Astrocyte of the hippocampus (primary cell): Measurements from ENCODE around the gene PNMA6F.
"Not testable (repeated sequence)": the region's sequence is repeated elsewhere in the genome, so short reads cannot be mapped to it uniquely, and the experiment has no call there.

ENCODE experiments used
- DNase-seq: peaks from one replicate; pipeline ENCODE4 v3.0.0; 2011; ENCODE audit warnings: low read depth, low spot score

The PNMA6F gene

DNA sequence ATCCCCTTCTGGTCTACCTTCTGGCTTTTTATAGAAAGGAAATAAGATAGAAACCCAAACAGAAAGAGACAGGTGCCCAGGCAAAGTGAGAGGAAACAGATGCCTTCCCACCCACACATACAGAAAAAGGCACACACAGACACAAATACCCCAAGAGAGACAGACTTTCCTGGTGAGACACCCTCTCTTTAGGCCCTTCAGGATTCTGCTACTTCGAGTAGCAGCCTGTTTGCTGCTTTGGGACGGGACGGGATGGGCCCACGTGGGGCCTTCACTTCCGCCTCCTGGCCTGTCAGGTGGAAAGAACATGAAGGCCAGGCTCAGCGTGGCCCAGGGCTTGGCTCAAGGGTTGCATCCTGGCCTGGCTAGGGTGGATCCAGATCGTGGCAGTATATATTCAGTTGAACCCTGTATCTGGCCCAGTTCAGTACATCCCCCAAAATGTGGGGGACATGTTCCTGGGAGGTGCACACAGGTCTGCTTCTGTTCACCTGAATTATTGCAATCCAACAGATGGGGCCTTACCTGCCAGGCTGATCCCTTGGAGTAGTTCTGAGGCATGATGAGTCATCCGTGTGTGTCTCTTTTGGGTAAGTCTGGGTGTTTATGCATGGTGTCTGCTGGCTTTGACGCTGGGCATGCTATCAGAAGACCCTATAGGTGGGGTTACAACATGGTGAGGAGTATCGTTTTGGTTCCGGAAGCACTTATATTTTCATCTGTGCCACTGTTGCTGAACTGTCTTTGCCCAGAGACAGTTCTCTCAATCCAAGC lies 14.7 kb upstream of the PNMA6F start:
- no peak for DNase-seq

DNA sequence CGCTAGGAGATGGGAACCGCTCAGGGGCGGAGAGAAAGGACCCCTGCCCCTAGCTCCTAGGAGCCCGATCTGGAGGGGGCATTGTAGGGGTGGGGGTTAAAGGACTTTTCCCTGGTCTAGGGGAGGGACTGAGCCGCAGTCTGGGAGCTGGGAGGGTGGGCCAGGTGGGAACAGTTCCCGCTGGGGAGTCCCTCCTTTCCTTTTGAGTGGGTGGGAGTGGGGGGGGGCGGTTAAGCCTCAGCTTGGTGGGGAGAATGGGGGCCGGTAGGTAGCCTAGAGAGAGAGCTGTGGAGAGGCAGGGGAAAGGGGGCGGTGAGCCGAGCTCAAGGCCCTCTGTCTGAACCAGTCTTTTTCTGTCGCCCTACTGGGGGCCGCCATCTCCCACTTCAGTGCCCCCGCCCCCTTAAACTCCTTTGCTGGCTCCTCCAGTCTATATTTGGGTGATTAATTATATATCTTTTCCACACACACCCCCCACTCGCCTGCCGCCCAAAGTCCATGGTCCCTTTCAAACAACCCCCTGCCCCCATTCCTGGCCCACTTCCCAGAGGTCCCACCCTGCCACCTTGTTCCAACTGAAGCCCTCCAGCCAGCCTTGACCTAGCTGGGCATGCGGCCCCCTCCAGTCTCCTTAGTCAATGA lies 13.2 kb upstream of the PNMA6F start:
- DNase-seq = no peak

DNA sequence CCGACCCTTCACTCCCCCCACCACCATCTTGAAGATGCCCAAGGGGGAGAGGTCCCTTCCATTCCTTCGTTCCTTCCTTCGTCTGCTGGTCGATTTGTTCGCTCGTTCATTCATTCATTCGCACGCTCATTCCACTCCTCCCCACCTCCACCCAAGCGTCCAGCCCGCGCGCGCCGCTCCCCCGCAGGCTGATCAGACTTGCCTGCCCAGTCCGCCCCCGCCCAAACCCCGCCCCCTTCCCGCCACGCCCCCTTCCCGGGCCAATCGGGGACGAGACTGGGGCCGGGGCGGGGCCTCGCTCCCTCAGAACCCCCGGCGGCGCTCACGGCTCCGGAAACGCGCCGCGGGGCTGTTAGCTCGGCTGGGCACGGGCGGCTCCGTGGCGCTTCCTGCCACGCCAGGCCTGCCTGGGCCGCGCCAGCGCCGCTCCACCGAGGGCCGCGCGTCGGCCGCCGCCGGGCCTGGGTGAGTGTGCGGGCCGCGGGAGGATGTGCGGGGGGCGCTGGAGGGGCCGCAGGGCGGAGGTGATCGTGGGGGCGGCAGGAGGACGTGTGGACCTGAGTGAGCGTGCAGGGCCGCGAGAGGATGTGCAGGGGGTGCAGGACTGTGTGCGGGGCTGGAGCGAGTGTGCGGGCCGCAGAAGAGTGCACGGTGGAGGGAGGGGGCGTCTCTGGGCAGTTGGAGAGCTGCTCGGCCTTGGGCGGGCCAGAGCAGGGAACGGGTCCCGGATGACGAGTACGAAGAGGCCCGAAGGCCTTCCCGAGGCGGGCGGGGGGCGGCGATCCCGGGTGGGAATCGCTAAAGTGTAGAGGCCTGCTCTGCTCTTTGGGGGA lies 12.5 kb upstream of the PNMA6F start, which contains the start of gene ZNF275:
ZNF275 (plus strand) TSS at position 333 of the 833 bp plus-strand sequence. CDS start 2,527 bp downstream, outside the sequence.
- DNase-seq = peak; percentile 86

DNA sequence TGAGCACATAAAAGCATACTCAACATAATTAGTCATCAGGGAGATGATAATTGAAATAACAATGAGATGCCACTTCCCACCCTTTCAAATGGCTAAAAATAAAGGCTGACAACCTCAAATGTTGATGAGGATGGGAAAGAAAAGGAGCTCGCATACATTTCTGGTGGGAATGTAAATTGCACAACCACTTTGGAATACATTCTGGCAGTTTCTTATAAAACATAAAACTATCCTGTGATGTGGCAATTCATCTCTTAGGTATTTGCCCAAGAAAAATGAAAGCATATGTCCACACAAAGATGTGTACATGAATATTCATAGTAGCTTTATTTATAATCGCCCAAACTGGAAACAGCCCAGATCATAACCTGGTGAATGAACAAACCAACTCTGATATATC lies 11.7 kb upstream of the PNMA6F start:
- no peak for DNase-seq

DNA sequence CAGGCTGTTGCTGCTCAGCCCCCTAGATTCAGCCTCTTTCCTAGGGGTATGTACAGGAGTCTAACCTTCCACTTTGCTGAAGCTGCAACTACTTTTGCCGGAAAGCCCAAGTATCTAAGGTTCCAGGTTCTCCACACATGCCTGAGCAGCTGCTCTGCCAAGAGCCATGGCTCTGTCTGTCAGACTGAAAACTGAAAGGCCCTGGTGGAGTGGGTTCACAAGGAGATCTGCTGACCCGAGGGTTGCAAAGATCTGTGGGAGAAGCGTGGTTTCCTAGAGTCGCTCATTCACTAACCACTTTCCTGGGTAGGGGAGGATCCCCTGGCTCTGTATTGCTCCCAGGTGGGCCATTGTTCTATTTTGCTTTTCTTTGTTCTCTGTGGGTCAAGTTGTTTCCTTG lies 6.0 kb upstream of the PNMA6F start:
- no peak for DNase-seq

DNA sequence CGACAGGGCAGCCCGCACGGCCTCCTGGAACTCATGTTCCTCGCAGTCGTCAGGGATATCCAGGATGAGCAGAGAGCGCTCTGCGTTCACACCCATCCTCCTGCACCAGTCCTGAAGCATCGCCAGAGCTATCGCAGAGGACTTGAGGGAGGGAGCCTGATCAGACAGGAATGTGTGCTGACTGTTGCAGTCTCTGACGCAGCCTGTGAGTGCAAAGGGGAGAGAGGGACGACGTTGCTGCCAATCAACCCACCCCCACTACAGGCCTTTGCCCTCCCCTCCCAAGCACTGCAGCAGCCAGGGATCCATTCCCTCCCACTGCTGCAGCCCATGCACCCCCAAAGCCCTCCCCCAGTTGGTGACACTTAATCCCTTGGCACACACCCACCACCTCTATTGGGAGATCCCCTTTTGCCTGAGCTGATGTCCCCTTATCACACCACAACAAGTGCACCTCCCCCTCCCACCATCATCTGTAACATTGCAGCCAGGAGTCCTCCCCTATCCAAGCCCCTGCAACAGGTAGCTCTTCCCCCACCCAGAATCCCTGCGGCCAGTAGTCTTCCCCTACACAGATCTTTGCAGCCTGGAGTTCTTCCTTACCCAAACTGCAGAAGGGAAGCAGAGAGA lies 897 bp downstream of the PNMA6F start:
- no peak for DNase-seq

DNA sequence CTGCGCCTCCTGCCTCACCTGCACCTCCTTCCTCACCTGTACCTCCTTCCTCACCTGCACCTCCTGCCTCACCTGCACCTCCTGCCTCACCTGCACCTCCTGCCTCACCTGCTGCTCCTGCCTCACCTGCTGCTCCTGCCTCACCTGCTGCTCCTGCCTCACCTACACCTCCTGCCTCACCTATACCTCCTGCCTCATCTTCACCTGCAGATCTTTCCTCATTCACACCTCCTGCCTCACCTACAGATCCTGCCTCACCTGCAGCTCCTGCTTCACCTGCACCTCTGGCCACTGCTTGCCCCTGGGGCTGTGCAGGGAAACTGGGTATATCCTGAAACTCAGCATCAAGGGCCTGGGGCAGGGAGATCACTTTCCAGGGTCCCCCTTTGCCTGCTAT lies 1.5 kb downstream of the PNMA6F start:
- DNase-seq = not testable (repeated sequence)

DNA sequence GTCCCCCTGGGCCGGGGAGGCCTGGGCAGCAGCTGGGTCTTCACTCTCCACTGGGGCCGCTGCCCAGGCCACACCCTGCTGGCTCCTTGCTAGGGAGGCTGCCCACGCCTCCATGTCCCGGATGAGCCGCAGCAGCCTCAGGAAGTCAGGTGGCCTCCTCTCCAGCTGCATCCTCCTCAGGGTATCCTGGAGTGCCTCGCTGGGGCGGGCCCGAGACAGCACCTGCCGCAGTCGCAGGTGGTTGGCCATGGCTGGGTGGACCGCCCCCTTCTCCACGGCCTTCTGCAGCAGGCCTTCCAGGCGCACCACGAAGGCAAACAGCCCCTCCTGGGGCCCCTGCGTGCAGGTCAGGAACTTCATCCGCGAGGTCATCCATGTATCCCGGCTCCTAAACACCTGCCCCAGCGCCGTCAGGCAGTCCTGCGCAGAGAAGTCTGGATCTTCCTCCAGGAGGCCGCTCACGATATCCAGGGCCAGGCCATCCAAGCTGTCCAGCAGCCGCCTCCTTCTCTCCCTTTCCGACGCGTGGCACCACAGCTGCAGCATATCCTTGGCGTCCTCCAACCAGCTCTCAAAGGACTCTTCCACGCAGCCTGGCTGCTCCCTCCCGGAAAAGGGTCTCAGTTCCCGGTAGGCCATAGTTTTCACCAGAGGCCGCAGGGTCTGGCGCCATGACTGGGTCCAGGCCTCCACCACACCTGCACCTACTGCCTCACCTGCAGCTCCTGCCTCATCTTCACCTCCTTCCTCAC lies 2.1 kb downstream of the PNMA6F start:
- DNase-seq = no peak

DNA sequence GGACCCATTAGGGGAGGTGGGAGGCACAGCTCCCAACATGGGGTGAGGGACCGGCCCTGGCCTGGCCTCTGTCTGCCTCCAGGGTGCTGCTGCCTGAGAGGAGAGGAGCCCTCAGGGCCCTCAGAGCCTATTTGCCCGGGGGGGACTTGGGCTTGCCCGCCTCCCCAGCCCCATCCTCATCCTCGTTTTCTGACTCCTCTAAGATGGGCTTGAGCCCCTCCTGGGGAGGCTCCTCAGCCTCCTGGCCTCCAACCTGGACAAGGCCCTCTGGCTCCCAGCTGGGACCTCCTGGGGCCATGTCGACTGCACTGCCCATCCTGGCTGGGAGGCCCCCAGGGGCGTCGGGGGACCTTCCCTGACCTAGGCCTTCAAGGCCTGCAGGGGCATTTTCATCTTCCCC lies 2.8 kb downstream of the PNMA6F start:
- no peak for DNase-seq

DNA sequence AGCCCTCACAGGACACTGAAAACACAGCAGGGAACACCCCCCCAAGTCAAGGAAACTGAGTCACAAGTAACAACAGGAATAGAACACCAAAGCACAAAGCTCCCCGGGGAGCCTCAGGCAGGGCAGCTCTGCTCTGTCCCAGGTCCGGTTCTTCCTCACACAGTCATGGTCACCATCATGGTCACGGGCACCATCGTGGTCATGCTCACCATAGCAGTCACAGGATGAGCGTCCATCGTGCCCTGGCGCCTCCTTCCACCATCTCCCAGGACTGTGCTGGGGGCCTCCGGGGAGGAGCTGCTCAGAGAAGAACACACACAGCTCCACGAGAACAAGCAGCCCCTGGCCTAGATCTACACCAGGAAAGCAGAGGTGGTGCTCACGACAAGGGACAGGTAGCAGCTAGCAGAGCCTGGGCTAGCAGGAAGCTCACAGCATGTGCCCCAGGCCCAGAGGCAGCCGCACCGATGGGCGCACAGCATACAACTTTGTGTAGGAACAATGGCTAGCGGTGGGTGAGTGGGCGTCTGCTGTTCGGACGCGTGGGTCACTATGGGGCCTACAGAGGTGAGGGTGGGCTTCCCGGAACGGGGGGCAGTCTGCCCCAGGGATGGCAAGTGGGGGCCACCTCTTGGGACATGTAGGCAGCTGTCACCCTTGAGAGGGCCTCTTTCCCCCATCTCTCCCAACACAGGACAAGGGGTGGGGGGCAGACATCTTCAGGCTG lies 3.4 kb downstream of the PNMA6F start:
- no peak for DNase-seq

DNA sequence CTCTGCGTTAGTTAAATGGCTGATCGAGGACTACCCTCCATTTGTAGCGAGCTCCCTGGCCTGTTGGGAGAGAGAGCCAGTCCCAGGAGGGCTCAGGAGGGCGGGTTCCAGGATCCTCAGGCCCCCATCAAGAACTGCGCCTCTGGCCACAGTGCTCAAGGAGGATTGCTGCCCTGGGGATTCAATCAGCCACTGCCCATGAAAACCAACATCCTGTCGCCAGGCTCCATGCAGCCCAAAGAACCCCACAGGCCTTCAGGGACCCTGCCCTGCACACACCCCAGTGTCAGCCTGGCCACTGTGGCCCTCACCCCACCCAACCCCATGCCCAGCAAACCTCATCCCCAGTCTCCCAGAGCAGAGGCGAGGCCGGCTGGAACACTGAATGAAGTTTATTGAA lies 4.3 kb downstream of the PNMA6F start:
- DNase-seq = no peak

DNA sequence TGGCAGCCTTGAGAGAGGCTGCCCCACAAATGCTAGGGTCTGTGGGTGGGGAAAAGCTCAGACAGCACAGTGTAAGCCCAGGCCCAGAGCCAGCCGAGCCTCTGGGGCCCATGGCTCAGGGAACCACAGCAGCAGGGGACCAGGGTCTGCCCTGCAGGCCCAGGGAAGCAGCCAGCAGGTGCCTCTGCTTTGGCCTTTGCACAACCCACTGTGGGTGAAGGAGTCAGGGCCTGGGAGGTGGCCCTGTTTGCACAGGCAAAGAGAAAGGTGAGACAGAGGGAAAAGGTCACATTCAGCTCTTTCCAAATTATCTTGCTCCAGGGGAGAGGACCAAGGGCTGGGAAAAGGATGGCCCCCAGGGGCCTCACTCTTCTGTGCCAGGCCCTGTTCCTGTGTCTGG lies 8.7 kb downstream of the PNMA6F start:
- DNase-seq = no peak

DNA sequence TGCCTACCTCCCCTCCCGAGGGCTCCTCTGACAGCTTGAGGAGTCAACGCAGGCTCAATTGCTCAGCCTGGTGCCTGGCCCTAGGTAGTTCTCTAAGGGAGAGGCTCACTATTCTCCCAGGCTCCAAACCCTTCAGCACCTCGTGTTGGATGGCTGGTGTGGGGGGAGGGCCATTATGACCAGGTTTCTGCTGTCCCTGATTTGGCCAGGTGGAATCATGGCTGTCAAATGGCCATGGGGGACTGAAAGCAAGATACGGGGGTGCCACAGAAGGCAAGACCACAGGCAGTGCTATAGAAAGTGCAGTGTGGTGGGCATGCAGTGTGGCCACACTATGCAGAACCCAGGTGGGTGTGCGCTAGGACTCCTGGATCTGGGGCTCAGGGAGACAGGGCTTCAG lies 9.5 kb downstream of the PNMA6F start:
- DNase-seq = no peak

DNA sequence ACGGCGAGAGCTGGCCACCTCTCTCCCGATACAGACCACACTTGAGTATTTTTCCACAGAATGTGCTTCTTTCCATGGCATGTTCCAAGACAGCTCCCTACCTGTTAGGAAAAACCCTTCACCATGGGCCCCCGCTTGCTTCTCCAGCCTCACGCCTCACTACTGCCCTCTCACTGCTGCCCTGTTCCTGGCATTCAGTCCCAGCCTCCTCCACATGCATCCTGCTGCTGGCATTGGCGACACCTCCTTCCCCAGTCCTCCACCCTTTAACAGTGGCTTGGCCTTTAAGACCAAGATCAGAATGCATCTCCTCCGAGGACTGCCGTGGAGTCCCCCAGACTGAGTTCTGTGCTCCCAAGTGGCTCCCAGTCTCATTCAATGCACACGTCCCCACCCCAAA lies 10.7 kb downstream of the PNMA6F start:
- no peak for DNase-seq

DNA sequence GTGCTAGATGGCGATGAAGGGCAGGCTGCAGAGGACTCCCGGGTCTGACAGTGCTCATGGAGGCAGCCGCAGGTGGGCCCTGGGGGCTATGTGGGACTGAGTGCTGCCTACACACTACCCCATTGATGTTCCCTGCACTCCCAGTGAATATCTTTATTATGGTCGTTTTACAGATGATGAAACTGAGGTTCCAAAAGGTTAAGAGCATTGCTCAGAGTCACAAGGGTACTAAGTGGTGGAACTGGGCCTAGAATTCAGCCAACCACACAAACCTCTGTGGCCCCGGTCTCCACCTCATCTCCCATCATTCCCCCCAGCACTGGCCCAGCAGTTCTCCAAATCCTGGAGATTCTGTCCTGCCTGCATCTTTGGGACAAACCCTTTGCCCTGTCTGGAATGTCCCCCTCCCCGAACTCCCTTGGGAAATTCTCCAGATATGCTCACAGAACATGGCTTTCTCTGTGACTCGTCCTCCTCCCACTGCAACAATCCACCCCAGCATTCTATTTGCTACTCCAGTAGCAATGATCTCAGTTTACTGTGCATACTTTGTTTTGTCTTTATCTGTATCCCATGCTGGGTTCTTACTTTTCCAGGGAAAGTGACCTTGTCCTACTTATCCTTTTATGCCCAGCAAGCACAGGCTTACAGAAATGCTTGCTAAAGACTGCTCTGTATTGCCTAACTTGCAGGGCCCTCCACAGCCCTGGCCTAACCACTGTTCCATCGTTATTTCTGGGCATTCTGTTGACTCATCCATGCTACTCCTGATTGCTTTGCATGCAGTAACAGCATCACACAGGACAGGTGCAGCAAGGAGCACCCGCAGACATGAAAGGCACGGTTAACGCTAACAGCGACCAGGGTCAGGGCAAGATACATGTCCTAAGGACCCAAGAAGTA lies 14.0 kb downstream of the PNMA6F start:
- no peak for DNase-seq

DNA sequence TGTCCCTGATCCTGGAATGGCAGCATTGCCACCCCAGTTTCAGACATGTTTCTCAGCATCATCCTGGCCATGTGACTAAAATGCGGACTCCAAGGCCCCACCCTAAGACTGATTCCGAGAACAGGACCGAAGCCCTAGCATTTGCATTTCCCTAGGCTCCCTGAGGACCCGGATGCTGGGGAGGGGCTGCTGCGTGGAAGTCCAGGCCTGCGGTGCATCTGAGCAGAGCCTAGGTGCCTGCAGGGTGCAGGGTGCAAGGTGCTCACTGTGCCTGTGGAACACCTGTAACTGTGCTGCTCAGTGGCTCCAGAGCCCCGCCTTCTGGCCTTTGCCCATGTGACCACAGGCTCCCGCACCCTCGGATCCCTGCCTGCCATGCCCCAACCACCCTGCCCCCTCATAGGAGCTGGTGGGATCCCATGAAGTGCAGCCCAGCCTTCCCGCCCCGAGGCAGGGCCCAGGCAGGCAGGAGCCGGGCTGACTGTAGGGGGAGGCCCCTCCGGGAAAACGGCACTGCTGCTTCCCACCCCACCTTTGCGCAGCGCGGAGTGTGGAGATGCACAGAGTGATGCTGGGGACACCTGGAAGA lies 14.9 kb downstream of the PNMA6F start:
- DNase-seq = no peak

DNA sequence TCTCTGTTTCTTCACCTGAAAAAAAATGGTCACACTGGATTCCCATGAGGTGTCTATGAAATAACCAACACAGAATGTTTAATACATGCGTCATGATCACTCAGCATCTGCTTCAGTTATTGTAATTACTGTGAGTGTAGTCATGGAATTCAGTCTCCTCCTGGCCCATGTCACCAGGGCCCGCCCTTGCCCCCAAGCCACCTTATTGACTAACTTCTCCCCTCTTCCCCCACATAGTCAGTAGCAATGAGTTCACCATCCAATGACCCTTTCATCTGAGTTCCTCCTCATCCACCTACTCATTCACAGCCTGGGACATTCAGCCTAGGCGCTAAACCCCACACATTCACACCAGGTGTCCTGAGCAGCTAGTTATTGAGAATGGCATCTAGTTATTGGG lies 15.6 kb downstream of the PNMA6F start:
- no peak for DNase-seq

DNA sequence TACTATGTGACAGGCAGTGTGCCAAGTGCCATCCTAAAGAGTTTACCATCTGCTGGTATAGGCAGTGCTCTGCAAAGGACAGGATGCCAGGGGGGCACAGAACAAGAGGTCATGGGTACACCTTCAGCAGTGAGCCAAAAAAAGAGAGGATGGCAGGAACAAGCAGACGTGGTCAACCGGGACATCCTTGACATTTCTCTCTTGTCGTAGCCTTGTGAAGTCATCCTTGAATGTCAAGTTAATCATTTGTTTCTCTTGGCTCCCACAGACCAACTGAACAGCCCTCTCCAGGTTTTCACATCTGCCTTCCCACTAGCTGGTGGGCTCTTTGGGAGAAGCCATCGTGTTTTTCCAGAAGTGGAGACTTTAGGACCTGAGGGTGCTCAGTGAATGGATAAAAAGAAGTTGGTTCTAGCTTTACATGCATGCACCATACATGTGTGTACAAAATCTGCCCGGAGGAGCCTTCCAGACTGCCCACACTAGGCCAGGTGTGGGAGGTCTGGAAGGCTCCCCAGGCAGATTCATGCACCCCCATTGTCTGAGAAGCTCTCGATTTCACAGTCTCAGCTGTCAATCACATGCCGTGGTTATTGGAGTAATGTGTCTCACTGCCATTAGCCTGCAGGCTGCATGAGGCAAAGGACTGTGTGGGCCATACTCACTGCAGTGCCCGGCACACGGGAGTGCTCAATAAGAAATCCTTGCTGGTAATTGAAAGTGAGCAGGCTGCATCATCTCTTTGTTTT lies 16.4 kb downstream of the PNMA6F start:
- DNase-seq = no peak
